Activated CD4-positive, alpha-beta T cell treated with anti-CD3 and anti-CD28 coated beads, Interleukin-2, Interleukin-6, amounts not matched to agents 100 ng/mL and 50 ng/mL, durations not matched to agents 16 hours and 8 hours (primary cell): ENCODE data around the gene HPS4.
"Not testable (repeated sequence)": the region's sequence is repeated elsewhere in the genome, so short reads cannot be mapped to it uniquely, and the experiment has no call there.

Experiments
- DNase-seq: peaks from one replicate; pipeline ENCODE4 v3.0.0-alpha.2; 2020

HPS4 gene

DNA sequence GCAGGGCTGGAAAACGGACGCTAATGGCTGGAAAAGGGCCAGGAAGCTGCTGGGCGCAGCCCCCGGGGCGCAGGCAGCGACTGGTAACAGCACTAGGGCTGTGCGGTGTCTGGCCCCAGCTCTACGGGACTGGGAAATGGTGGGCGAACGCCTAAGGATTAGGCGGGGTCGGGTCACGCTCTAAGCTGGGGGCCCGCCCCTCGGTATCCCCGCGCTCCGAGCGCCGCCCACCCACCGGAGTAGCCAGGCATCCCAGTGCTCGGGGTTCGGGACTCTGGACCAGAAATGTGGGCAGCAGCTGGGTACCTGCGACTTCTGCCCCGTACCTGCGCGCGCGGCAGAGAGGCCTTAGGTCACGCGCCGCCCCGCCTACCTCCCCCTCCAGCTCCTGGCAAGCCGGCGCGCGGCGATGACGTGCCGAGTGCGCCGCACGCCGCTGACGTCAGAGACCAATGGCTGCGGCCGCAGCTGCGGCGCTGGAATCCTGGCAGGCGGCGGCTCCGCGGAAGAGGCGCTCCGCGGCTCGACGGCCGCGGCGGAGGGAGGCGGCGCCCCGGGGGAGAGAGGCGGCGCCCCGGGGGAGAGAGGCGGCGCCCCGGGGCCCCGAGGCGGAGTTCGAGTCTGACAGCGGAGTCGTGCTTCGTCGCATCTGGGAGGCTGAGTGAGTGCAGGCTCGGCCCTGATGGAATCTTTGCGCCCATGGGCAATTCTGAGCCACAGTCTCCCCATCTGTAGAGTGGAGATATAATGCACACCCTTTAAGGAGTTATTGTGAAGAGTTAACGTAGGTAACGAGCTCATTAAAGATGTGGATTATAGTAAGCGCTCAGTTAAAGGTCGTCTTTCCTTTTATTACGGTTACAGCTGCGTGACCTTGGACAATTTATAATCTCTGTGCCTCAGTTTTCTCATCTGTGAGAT lies at the start of gene HPS4, which contains the start of gene SRRD:
Gene HPS4, minus strand, starts transcription at position 345 of the 921 bp plus-strand sequence. CDS start 2,021 bp downstream, outside the sequence.
Gene SRRD, plus strand, starts transcription at position 439 of the 921 bp plus-strand sequence. Its CDS starts 14 bp downstream, at position 453.
- peak; percentile 95 for DNase-seq

DNA sequence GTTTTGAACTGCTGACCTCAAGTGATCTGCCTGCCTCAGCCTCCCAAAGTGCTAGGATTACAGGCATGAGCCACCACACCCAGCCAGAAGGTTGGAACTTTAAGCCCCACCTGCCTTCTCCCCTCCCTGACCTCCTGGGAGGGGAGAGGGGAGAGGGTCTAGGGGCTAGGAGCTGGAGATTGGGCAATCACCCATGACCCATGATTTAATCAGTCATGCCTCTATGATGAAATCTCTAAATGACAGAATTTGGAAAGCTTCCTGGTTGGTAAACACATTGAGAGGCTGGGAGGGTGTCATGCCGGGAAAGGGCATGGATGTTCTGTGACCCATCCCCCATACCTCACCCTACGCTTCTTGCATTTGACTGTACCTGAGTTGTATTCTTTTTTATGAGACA lies 45.8 kb upstream of the HPS4 start:
- DNase-seq = no peak

DNA sequence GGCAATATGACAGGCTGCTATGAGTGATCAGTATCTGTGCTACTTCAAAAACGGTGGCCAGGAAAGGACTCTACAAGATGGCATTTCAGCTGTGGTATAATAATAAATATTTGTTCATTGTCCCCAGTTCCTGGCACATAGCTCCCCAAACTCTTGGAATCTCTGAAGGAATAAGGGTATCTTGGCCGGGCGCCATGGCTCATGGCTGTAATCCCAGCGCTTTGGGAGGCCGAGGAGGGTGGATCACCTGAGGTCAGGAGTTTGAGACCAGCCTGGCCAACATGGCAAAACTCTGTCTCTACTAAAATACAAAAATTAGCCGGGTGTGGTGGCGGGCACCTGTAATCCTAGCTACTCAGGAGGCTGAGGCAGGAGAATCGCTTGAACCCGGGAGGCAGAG lies 44.9 kb upstream of the HPS4 start:
- not testable (repeated sequence) for DNase-seq

DNA sequence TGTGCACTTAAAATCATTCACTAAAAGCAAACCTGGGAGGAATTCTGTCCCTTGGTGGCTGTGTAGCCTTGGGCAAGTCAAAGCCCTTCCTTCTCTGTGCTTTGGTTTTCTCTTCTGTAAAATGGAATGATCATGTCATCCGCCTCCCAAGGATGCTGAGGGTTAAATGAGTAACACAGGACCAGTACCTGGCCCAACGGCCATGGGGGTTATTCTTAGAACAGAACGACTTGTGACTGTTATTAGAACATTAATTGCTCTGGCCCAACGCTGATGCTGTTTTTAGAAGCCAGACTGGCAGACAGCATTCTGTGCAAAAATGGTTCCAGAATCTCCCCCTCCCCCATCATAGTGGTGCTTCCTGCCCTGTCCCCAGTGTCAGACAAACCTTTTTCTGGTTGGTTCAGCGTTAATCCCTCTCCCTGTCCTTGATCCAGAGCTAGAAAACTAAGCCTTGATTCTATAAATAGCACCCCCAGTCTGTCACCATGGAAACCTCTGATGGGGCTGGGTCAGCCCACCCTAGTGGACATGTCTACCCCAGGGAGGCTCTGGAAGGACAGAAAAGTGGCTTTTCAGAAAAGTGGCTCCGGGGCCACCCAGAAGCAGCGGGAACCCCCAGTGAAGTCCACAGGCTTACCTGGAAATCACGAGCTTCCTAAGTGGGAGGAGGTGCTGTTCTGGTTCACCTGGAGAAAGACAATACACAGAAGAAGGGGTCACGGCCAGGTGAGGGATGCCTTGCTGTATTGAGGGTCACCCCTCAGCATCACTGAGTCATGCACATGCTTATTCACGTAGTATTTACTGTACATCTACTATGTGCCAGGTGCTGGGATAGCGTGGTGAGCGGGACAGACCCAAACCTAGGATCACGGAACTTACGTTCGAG lies 44.2 kb upstream of the HPS4 start:
- no peak for DNase-seq

DNA sequence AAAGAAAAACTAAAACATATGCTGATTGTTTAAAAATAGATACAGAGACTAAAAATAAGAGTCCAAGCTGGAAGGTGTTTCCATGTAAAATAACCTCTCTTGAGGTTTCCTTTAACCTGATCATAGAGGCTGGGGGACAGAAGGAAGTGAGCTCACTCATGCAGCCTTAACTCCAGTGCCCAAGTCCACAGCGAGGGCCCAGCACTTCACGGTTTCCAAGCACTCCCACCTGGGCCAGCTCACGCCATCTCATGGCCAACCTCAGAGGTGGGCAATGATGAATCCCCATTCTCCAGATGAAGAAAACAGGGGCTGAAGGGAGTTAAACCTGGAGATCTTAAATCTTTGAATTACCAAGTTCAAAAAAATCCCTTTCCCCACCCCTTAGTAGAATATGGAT lies 43.6 kb upstream of the HPS4 start:
- no peak for DNase-seq

DNA sequence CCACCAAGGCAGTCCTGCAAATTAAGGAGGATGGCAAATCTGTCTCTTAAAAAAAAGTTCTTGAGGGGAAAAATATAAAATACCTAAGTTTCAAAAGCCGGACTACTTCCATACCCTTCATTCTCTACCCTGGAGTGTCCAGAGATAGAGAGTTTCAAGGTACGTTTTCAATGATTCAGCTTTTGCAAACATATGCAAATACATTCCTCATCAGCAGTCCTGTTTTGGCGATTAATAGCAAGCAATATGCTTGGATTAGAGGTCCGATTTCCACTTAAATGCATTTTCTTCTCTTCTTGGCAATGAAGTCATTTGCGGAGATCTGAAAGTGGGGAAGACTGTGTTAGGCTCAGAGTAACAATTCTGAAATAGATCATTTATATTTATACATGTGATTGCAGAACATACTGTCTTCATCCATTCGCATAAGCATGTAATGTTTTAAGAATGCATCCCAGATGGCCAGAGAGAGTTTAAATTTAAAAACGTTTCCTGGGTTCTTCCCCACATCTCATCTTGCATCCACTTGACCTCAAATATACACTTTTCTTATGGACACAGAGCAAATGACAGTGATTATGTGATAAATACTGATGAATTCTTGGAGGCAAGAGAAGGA lies 42.5 kb upstream of the HPS4 start:
- DNase-seq = no peak

DNA sequence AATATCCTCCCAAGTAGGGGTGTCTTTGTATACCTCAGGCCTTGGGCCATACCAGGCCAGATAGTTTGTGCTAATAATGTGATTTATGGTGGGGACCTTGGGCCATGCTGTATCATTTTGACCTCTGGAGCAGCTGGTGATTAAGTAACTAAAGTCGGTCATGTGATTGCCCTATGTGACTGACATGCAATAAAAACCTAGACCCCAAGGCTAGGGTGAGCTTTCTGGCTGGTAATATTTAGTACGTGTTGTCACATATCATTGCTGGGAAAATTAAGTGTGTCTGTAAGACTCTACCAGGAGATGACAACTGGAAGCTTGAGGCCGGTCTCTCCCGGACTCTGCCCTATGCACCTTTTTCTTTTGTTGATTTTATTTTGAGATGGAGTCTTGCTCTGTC lies 41.3 kb upstream of the HPS4 start:
- DNase-seq = no peak

DNA sequence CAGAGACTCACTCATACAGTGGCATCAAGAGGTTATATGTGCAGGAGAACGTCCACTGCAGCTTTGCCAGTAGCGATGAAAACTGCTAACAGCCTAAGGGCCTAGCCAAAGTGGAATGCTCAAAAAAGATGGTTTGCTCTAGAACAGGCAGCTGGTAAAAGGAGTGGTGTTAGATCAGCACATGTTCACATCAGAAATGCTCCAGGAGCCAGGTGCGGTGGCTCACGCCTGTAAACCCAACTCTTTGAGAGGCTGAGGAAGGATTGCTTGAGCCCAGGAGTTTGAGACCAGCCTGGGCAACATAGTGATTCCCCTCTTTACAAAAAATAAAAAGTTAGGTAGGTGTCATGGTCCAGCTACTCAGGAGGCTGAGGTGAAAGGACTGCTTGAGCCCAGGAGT lies 39.0 kb upstream of the HPS4 start:
- DNase-seq = no peak

DNA sequence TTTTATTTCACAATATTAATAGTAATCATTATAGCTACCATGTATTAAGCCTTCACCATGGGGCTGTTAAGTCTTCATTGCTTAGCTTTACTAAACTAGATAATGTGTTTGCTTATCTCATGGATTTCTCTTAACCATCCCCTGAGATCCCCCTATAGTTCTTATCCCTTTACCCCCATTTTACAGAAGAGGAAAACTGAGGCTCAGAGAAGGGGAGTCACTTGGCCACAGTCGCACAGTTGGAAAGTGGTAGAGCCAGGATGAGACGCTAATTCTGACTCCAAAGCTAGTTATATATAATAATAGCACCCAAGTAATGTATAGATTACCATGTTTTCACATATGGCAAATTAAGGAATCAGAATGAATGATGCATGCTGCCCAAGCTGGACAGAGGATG lies 38.4 kb upstream of the HPS4 start:
- no peak for DNase-seq

DNA sequence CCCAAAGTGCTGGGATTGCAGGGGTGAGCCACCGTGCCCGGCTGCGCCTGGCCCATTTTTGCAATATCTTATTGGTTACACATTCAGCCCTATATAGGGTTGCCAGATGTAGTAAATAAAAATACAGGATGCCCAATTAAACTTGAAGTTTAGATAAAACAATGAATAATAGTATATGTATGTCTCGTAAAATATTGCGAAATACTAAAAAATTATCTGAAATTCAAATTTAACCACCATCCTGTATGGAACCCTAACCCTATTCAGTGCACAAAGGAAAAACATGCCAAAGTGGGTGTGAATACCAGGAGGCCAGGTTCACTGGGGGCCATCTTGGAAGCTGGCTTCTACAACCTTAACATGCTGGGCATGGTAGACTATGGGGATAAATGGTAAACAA lies 33.8 kb upstream of the HPS4 start:
- DNase-seq = no peak

DNA sequence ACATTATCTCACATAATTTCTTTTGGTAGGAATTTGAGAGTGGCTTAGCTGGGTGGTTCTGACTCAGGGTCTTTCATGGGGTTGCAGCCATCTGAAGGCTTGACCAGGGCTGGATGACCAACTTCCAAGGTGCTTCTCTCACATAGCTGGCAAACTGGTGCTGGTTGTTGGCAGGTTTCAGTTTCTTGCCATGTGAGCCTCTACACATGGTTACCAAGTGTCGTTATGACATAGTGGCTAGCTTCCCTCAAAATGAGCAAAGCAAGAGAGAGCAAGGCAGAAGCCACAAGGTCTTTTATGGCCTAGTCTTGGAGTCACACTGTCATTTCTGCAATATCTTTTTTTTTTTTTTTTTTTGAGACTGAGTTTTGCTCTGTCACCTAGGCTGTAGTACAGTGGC lies 32.9 kb upstream of the HPS4 start:
- peak; percentile 75 for DNase-seq

DNA sequence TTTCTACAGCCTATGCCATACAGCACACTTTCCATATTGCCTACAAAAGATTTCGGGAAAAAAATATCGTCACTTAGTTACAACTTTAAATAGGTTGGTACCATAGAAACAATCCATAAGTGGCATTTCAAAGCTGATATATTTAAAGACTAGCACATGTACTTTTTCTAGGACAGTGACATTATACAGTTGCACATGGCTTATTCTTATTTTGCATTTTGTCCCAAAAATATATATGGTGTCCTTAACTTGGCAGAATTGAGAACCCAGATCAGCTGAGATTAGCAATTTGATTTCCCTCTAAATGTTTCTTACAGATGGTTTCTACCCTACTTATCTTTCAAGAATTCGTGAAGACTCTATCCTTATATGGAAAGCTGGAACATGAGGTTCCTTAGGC lies 32.3 kb upstream of the HPS4 start:
- no peak for DNase-seq

DNA sequence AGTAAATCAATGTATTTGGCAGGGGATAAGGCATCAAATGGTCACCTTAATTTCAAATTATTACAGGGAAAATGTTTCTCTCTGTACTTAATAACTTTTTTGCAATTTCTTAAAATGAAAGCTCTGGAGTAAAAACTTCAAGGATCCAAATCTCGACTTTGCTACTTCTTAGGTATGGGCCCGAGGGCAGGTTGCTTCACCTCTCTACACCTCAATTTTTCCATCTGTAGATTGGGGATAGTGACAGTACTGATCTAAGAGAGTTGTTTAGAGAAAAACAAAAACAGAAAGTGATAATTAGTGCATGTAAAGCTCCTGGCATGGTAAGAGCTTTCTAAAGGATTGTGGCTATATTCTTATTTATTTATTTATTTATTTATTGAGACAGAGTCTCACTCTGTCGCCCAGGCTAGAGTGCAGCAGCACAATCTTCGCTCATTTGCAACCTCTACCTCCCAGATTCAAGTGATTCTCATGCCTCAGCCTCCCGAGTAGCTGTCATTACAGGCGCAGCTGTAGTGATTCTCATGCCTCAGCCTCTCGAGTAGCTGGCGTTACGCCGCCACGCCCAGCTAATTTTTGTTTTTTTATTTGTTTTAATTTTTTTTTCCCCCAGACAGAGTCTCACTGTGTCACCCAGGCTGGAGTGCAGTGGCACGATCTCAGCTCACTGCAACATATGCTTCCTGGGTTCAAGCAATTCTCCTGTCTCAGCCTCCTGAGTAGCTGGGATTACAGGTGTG lies 31.0 kb upstream of the HPS4 start:
- no peak for DNase-seq

DNA sequence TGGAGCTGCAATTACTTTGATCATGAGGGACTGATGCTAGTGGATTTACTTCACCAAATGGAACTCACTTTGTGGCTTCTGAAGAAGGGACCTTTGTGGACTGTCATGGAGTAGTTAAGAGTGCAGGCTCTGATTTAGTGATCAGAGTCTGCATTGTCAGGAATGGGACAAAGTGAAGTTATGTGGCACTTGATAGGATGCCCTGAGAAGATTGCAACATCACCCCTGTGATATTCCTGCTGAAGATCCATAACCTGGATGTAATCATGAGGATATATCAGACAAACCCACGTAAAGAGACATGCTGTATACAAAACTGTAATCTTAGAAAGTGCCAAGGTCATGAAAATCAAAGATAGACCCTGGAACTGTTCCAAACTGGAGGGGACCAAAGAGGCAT lies 30.3 kb upstream of the HPS4 start:
- DNase-seq = no peak

DNA sequence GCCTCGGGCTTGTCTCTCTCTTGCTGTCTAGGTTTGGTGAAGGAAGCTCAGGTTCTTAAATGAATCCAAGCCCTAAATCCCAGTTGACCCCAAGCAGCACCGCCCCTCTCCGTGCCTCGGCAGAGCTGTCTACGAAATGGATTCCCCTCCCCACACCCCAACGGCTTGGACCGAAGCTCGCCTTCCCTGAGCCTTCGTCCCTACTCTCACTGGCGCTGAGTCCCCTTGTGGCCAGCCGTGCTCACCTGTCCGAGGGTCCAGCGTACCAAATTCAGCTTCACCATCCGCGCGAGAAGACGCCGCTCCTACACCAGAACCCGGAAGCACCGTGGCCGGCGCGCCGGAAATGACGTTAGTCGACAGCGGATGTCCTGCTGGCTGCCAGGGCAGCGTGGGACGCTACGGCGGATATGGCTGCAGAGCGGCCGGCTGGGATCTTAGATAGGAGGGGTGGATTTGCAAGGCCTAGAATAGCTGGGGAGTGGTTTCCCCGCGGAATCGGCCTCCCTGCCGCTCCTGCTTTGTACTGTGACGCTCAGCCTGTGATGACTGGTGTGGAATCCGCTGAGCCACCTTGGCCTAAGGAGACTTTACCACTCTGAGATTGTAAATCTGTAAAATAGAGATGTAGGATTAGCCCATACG lies 28.7 kb upstream of the HPS4 start, which contains the start of gene TFIP11:
Gene TFIP11, minus strand, starts transcription at position 325 of the 645 bp plus-strand sequence. CDS start 2,201 bp downstream, outside the sequence.
- peak; percentile 95 for DNase-seq

DNA sequence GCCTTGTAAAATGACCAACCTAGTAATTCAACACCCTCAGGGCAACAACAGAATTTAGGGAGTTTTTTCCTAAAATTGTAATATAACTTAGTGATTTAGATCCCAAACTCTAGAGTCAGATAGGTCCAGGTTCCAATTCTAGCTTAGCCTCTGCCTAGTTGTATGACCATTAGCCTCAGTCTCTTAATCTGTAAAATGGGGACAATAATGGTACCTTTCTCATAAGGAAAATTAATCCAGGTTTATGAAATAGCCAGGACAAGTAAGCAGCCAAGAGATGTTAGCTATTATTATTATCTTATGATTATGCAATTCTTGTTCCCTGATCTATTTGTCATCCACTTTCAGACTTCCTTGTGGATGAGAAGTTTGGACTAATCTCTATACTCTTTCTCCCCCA lies 24.6 kb upstream of the HPS4 start:
- no peak for DNase-seq

DNA sequence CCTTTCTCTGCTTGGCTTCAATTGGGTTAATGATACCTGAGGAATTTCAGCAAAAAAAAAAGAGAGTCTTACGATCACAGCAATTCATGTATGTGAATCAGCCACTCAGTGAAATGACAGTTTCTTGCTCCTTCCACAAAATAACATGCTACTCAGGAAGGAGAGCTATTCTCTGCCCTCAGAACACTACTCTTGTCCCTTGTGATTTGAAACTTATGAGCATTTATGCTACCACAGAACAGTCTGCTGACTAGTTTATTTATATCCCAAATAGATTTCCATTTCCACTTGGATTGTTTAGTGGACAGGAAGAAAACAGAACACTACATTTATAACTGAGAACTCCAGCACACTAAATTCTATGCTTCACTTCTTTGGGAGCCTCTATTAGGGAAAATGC lies 20.2 kb upstream of the HPS4 start:
- DNase-seq = no peak

DNA sequence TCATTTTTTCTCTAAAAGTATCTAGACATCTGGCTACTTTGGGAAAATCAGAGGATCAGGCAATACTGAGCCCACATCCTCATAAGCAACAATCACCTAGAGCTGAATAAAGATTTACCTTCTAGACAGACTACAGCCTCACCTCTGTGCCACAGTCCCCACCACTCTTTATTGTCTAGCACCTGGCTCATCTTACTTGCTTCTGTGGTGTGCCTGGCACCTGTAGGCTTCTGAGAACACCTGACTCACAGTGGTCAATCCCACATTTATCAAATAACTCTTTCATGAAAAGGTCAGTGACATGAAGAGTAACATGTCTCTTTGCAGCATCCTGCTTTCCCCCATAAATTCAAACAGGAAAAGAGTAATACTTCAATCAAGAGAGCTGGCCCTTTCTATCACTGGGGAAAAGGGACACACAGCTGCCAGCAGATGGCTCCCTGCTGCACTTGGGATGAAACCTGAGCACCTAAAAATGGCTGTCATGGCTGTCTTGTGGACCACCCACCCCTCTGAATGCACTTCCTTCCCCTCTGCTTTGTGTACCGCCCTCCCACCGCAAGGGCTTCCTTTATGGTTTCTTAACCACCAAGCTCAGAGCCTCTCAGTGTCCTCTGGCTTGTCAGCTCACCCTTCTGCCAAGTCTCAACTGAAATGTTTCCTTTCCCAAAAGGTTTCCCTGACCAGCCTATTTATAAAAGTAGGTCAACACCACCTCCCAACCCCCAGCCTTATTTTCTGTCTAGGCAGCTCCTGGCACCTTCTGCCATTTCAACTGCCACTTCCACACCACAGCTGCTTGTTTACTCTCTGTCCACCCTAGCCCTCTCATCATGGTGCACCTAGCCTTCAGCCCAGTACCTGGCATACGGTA lies 19.3 kb upstream of the HPS4 start:
- peak; percentile 76 for DNase-seq

DNA sequence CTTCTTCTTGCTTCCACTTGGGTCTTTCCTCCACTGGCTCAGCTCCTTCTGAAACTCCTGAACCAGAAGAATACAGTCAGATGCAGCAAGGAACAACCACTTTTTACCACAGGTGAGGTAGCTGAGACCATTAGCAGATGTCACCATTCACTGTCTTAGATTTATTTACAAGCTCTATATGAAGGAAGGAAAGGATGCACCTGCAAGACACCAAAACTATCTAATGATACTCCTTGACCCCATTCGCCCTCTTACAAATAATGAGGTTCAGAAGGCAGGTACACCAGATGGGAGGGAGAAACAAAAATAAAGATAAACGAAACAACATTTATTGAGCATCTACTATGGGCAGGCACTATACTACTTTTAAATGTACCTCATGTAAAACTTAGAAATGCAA lies 18.4 kb upstream of the HPS4 start:
- no peak for DNase-seq

DNA sequence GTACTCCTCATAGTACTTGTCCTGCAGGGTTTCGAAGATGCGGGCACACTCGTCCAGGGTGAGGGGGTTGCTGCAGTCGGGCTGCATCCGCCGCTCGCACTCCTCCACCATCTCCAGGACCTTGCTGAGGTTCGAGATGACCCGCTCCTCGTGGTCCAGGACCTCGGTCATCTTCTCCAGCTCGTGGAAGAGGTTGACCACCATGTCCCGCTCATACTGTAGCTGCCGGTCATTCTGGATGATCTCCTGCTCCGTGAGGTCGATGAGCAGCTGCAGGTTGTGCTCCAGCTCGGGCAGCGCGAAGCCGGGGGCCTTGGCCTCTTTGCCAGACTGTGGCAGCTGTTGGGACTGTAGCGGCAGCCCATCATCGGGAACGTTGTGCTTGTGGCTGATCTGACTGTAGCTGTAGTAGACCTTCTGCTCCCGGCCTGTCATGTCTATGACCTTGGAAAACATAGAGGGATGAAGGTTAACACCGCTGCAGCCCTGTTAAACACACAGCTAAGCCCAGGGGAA lies 15.7 kb upstream of the HPS4 start:
- no peak for DNase-seq

DNA sequence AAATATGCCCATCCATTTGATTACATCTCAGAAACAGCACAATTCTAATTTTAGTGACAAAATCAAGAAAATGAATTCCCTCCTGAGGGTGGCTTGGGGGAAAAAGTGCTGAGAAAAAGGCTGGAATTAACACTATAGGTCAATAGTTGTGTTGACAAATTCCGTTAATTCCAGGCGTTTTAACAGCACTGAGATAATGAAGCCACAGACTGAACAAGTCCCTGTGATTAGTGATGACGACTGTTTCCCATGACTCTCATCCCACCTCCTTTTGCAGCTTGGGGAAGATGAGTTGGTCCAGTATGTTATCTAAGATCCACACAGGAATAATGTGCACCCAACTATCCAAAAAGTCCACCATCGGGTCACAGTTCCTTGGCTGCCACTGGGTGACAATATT lies 12.9 kb upstream of the HPS4 start:
- DNase-seq = no peak
